ENCODE results near the gene C11orf58. TPM values are rescaled to one million over a fixed set of nuclear protein-coding genes. Genes with fewer than 3 reads are reported as not detected.

The C11orf58 gene
- total and polyA plus RNA-seq, 2 experiments from 2014 or later, result 170 to 185 TPM

GRCh38 chr11:16749666-16750065 is 11.2 kb downstream of the C11orf58 start:
- H3K27ac ChIP-seq, result no peak overlapping the region
- H3K4me3 ChIP-seq, result no peak overlapping the region
- no peak overlapping the region for H3K4me2 ChIP-seq
- H3K9me2 ChIP-seq (replicated peaks; ENCODE audit: insufficient read depth), result no peaks in the 10 kb centered on the region
- no peaks in the 10 kb centered on the region for H3K27me3 ChIP-seq
- H3K4me1 ChIP-seq (ENCODE audit: insufficient read depth), result no peaks in the 10 kb centered on the region
- TF ChIP-seq EZH2 (IDR thresholded peaks at IDR 0.05; ENCODE audit: borderline replicate concordance) (no peak), CTCF (IDR thresholded peaks at IDR 0.05; ENCODE audit: poor library complexity) (no peak), EZH2phosphoT487 (IDR thresholded peaks at IDR 0.05; ENCODE audit: low read depth, severe bottlenecking, unreplicated experiment) (no peak)
- peaks cover 44% of the 10 kb centered on the region for H4K20me1 ChIP-seq (ENCODE audit: insufficient read depth, poor library complexity, severe bottlenecking)
- no peak overlapping the region for H2AFZ ChIP-seq
- no peaks in the 10 kb centered on the region for H3K9me3 ChIP-seq (ENCODE audit: low read depth)
- DNase-seq (ENCODE audit: low spot score), result no peak
- peaks cover 45% of the 10 kb centered on the region for H3K79me2 ChIP-seq
- WGBS (ENCODE audit: low lambda C conversion rate, missing lambda C conversion rate), result 93% methylated on average over 2 of the region's 2 CpGs
- no peaks in the 10 kb centered on the region for H3K36me3 ChIP-seq (replicated peaks; ENCODE audit: insufficient read depth, low read depth)

- no peak for DNase-seq (ENCODE audit: low spot score)
- Histone ChIP-seq H3K9me3 (ENCODE audit: low read depth) (no peaks in the 10 kb centered on the region), H3K4me2 (no peak overlapping the region), H3K4me3 (no peak overlapping the region), H2AFZ (no peak overlapping the region), H3K27ac (no peak overlapping the region), H4K20me1 (ENCODE audit: insufficient read depth, poor library complexity, severe bottlenecking) (peaks cover 36% of the 10 kb centered on the region), H3K79me2 (peaks cover 37% of the 10 kb centered on the region), H3K36me3 (replicated peaks; ENCODE audit: insufficient read depth, low read depth) (no peaks in the 10 kb centered on the region), H3K4me1 (ENCODE audit: insufficient read depth) (no peaks in the 10 kb centered on the region), H3K27me3 (no peaks in the 10 kb centered on the region), H3K9me2 (replicated peaks; ENCODE audit: insufficient read depth) (no peaks in the 10 kb centered on the region)
- TF ChIP-seq EZH2phosphoT487 (IDR thresholded peaks at IDR 0.05; ENCODE audit: low read depth, severe bottlenecking, unreplicated experiment) (no peak), CTCF (IDR thresholded peaks at IDR 0.05; ENCODE audit: poor library complexity) (no peak), EZH2 (IDR thresholded peaks at IDR 0.05; ENCODE audit: borderline replicate concordance) (no peak)
- 38% methylated on average over 1 of the region's 1 CpG for WGBS (ENCODE audit: low lambda C conversion rate, missing lambda C conversion rate)
Observed at GRCh38 chr11:16750417-16750816, 12.0 kb downstream of the C11orf58 start.

- Histone ChIP-seq H3K27me3 (no peaks in the 10 kb centered on the region), H4K20me1 (ENCODE audit: insufficient read depth, poor library complexity, severe bottlenecking) (no peaks in the 10 kb centered on the region), H3K9me3 (ENCODE audit: low read depth) (no peaks in the 10 kb centered on the region), H3K4me3 (no peak overlapping the region), H3K9me2 (replicated peaks; ENCODE audit: insufficient read depth) (no peaks in the 10 kb centered on the region), H3K4me1 (ENCODE audit: insufficient read depth) (no peaks in the 10 kb centered on the region), H2AFZ (no peak overlapping the region), H3K4me2 (no peak overlapping the region), H3K79me2 (no peaks in the 10 kb centered on the region), H3K27ac (no peak overlapping the region), H3K36me3 (replicated peaks; ENCODE audit: insufficient read depth, low read depth) (no peaks in the 10 kb centered on the region)
- TF ChIP-seq CTCF (IDR thresholded peaks at IDR 0.05; ENCODE audit: poor library complexity) (no peak), EZH2 (IDR thresholded peaks at IDR 0.05; ENCODE audit: borderline replicate concordance) (no peak)
- DNase-seq (ENCODE audit: low spot score), result no peak
- WGBS (ENCODE audit: low lambda C conversion rate, missing lambda C conversion rate), result 95% methylated on average over 4 of the region's 4 CpGs
Observed at GRCh38 chr11:16758382-16759024, 20.1 kb downstream of the C11orf58 start.

Data from hepatocyte (in vitro differentiated cells).